ENCODE data around the gene SLC7A9.

DNA sequence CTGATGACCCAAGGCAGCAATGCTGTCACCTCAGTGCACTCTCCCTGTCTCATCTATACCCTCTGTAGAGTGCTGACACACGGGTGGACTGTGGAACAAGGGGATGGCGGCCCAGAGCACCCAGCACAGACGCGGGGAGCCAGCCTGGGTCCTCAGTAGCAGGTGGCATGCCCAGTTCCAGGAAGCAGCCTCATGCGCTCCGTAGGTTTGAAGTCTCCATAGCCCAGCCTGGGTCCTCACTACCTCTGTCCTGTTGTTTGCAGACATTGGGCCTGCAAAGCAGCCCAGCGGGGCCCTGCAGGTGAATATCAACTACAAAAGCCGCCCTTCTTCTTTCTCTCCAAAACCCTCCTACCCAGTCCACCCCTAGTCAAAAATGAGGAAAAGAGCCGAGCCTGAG lies 5.0 kb upstream of the SLC7A9 start:
- TF ChIP-seq, protein P1, sequence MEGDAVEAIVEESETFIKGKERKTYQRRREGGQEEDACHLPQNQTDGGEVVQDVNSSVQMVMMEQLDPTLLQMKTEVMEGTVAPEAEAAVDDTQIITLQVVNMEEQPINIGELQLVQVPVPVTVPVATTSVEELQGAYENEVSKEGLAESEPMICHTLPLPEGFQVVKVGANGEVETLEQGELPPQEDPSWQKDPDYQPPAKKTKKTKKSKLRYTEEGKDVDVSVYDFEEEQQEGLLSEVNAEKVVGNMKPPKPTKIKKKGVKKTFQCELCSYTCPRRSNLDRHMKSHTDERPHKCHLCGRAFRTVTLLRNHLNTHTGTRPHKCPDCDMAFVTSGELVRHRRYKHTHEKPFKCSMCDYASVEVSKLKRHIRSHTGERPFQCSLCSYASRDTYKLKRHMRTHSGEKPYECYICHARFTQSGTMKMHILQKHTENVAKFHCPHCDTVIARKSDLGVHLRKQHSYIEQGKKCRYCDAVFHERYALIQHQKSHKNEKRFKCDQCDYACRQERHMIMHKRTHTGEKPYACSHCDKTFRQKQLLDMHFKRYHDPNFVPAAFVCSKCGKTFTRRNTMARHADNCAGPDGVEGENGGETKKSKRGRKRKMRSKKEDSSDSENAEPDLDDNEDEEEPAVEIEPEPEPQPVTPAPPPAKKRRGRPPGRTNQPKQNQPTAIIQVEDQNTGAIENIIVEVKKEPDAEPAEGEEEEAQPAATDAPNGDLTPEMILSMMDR (IDR thresholded peaks at IDR 0.05; ENCODE audit: poor library complexity, severe bottlenecking) = no peak
- no peak for TF ChIP-seq EZH2 (IDR thresholded peaks at IDR 0.05; ENCODE audit: borderline replicate concordance, insufficient read depth, low read length, poor library complexity, severe bottlenecking)
- TF ChIP-seq TAF1 (IDR thresholded peaks at IDR 0.05; ENCODE audit: low read depth) = no peak
- no peak for TF ChIP-seq POLR2AphosphoS5 (IDR thresholded peaks at IDR 0.05)
- no peak for TF ChIP-seq RAD21 (conservative IDR thresholded peaks at IDR 0.05)
- TF ChIP-seq SMC3 (conservative IDR thresholded peaks at IDR 0.05; ENCODE audit: poor library complexity) = no peak
- TF ChIP-seq, protein P2, sequence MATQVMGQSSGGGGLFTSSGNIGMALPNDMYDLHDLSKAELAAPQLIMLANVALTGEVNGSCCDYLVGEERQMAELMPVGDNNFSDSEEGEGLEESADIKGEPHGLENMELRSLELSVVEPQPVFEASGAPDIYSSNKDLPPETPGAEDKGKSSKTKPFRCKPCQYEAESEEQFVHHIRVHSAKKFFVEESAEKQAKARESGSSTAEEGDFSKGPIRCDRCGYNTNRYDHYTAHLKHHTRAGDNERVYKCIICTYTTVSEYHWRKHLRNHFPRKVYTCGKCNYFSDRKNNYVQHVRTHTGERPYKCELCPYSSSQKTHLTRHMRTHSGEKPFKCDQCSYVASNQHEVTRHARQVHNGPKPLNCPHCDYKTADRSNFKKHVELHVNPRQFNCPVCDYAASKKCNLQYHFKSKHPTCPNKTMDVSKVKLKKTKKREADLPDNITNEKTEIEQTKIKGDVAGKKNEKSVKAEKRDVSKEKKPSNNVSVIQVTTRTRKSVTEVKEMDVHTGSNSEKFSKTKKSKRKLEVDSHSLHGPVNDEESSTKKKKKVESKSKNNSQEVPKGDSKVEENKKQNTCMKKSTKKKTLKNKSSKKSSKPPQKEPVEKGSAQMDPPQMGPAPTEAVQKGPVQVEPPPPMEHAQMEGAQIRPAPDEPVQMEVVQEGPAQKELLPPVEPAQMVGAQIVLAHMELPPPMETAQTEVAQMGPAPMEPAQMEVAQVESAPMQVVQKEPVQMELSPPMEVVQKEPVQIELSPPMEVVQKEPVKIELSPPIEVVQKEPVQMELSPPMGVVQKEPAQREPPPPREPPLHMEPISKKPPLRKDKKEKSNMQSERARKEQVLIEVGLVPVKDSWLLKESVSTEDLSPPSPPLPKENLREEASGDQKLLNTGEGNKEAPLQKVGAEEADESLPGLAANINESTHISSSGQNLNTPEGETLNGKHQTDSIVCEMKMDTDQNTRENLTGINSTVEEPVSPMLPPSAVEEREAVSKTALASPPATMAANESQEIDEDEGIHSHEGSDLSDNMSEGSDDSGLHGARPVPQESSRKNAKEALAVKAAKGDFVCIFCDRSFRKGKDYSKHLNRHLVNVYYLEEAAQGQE (IDR thresholded peaks at IDR 0.05; ENCODE audit: borderline replicate concordance) = no peak
- no peak for TF ChIP-seq EP300 (conservative IDR thresholded peaks at IDR 0.05; ENCODE audit: poor library complexity, severe bottlenecking)
- TF ChIP-seq MXI1 (conservative IDR thresholded peaks at IDR 0.05; ENCODE audit: poor library complexity, severe bottlenecking) = no peak

Data from neural cell (in vitro differentiated cells).